ENCODE results near the gene PCK1. TPM values are rescaled to one million over a fixed set of nuclear protein-coding genes. Genes with fewer than 3 reads are reported as not detected.

Gene PCK1
- total and polyA plus RNA-seq, 2 experiments from 2014 or later = not detected

DNA sequence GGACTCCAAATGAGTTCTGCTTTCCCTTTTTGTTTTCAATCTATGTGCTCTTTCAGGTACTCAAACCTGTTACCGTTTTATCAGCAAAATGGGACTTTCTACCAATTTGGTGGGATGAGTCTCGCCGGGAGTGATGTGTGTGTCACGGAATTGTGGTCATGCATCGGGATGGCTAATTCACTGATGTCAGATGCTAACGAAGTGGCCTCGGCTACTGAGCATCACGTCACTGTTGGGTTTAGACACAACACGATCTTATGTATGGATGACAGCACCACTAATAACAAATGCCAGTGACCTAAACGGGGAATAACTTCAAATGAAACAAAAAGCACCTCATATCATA, 1.6 kb upstream of the PCK1 start (continued):
- TF ChIP-seq, protein P1, sequence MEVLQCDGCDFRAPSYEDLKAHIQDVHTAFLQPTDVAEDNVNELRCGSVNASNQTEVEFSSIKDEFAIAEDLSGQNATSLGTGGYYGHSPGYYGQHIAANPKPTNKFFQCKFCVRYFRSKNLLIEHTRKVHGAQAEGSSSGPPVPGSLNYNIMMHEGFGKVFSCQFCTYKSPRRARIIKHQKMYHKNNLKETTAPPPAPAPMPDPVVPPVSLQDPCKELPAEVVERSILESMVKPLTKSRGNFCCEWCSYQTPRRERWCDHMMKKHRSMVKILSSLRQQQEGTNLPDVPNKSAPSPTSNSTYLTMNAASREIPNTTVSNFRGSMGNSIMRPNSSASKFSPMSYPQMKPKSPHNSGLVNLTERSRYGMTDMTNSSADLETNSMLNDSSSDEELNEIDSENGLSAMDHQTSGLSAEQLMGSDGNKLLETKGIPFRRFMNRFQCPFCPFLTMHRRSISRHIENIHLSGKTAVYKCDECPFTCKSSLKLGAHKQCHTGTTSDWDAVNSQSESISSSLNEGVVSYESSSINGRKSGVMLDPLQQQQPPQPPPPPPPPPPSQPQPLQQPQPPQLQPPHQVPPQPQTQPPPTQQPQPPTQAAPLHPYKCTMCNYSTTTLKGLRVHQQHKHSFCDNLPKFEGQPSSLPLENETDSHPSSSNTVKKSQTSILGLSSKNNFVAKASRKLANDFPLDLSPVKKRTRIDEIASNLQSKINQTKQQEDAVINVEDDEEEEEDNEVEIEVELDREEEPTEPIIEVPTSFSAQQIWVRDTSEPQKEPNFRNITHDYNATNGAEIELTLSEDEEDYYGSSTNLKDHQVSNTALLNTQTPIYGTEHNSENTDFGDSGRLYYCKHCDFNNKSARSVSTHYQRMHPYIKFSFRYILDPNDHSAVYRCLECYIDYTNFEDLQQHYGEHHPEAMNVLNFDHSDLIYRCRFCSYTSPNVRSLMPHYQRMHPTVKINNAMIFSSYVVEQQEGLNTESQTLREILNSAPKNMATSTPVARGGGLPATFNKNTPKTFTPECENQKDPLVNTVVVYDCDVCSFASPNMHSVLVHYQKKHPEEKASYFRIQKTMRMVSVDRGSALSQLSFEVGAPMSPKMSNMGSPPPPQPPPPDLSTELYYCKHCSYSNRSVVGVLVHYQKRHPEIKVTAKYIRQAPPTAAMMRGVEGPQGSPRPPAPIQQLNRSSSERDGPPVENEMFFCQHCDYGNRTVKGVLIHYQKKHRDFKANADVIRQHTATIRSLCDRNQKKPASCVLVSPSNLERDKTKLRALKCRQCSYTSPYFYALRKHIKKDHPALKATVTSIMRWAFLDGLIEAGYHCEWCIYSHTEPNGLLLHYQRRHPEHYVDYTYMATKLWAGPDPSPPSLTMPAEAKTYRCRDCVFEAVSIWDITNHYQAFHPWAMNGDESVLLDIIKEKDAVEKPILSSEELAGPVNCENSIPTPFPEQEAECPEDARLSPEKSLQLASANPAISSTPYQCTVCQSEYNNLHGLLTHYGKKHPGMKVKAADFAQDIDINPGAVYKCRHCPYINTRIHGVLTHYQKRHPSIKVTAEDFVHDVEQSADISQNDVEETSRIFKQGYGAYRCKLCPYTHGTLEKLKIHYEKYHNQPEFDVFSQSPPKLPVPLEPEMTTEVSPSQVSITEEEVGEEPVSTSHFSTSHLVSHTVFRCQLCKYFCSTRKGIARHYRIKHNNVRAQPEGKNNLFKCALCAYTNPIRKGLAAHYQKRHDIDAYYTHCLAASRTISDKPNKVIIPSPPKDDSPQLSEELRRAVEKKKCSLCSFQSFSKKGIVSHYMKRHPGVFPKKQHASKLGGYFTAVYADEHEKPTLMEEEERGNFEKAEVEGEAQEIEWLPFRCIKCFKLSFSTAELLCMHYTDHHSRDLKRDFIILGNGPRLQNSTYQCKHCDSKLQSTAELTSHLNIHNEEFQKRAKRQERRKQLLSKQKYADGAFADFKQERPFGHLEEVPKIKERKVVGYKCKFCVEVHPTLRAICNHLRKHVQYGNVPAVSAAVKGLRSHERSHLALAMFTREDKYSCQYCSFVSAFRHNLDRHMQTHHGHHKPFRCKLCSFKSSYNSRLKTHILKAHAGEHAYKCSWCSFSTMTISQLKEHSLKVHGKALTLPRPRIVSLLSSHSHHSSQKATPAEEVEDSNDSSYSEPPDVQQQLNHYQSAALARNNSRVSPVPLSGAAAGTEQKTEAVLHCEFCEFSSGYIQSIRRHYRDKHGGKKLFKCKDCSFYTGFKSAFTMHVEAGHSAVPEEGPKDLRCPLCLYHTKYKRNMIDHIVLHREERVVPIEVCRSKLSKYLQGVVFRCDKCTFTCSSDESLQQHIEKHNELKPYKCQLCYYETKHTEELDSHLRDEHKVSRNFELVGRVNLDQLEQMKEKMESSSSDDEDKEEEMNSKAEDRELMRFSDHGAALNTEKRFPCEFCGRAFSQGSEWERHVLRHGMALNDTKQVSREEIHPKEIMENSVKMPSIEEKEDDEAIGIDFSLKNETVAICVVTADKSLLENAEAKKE (CRISPR knock-in tag; IDR thresholded peaks at IDR 0.05) = no peak
- no peak for TF ChIP-seq EZH2phosphoT487 (IDR thresholded peaks at IDR 0.05; ENCODE audit: unreplicated experiment)
- no peak for TF ChIP-seq NANOG (IDR thresholded peaks at IDR 0.05; ENCODE audit: borderline replicate concordance)
- TF ChIP-seq ZNF114 (CRISPR knock-in tag; IDR thresholded peaks at IDR 0.05) = no peak

- ATAC-seq = no peak
- H3K4me3 Mint-ChIP-seq = no peak overlapping the region
- H3K36me3 Mint-ChIP-seq (ENCODE audit: low read depth) = no peaks in the 10 kb centered on the region
- no peaks in the 10 kb centered on the region for H3K4me1 Mint-ChIP-seq
- Histone ChIP-seq H3K27me3 (ENCODE audit: insufficient read depth) (no peaks in the 10 kb centered on the region), H3F3A (replicated peaks; ENCODE audit: low read depth) (no peaks in the 10 kb centered on the region), H3K9me2 (ENCODE audit: insufficient read depth) (0 out of 2 replicates have a peak, but pooled peaks cover 6% of the 10 kb centered on the region), H3K4me2 (no peak overlapping the region), H3K36me3 (ENCODE audit: insufficient read depth) (no peaks in the 10 kb centered on the region), H3K27ac (ENCODE audit: low read depth) (no peak overlapping the region), H4K20me1 (replicated peaks; ENCODE audit: insufficient read depth) (no peaks in the 10 kb centered on the region), H3K4me3 (no peak overlapping the region), H2AFZ (no peak overlapping the region), H3K4me1 (ENCODE audit: insufficient read depth) (no peaks in the 10 kb centered on the region), H3K79me2 (replicated peaks; ENCODE audit: insufficient read depth) (no peaks in the 10 kb centered on the region)
- DNase-seq (ENCODE audit: low spot score) = no peak
- H3K27me3 Mint-ChIP-seq (ENCODE audit: insufficient read depth, low read depth, poor library complexity) = peaks cover 3% of the 10 kb centered on the region
- peaks cover 2% of the 10 kb centered on the region; the same call in 1 of the 3 replicates for H3K9me3 Mint-ChIP-seq
- no peak overlapping the region for H3K27ac Mint-ChIP-seq
- TF ChIP-seq EZH2phosphoT487 (IDR thresholded peaks at IDR 0.05; ENCODE audit: unreplicated experiment) (no peak), EZH2 (IDR thresholded peaks at IDR 0.05; ENCODE audit: low read depth, unreplicated experiment) (no peak), JUNB (IDR thresholded peaks at IDR 0.05; ENCODE audit: unreplicated experiment) (no peak), ETS1 (IDR thresholded peaks at IDR 0.05) (no peak)
- TF ChIP-seq, protein P1 (CRISPR knock-in tag; IDR thresholded peaks at IDR 0.05) = no peak
These were observed 1.0 kb upstream of the PCK1 start for GRCh38 chr20:57559658-57560553.
